HG02610 (cell line): Measurements from ENCODE around the gene CALHM4.

ENCODE experiments used
- ATAC-seq: cut with Tn5 transposase; IDR thresholded peaks from one replicate; pipeline ENCODE4 v1.9.1; 2021; ENCODE audit warnings: mild to moderate bottlenecking, moderate library complexity; ENCODE audit not compliant: unreplicated experiment

The CALHM4 gene

DNA sequence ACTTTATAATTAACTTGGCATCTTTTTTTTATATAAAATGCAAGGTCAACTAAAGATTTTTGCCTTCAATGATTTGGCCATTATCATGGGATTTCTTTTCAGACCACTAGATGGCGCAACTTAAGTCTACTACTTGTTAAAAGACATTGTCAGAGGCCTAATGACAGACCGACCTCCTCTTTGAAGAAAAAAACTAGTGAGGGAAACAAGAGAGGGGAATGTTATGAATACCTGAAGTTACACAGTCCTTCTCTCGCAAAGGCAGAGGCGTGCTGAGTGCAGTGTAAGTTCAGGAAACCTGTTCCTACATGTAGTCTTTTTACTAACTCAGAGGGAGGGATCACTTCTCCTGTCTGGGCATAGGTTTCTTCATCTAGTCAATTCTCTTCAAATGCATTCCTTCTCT is 17.3 kb upstream of the CALHM4 start:
- ATAC-seq: no peak

DNA sequence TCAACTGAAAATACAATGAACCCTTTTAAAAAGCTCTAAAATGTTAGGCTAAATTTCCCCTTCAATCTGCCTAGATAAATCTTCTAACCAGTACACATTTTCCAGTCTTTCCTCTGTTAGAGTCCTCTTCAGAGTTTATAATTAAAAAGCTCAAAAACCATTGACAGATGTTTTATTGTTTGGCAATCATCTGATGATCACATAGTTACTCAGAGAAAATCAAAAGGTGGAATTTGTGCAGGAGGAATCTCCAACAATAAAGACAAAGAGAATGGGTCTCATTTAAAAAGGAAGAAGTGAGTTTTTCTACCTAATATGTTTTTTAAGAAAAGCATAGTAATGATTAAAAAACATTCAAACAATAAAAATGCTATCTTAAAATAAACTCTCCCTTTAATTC is 11.1 kb upstream of the CALHM4 start:
- ATAC-seq: no peak

DNA sequence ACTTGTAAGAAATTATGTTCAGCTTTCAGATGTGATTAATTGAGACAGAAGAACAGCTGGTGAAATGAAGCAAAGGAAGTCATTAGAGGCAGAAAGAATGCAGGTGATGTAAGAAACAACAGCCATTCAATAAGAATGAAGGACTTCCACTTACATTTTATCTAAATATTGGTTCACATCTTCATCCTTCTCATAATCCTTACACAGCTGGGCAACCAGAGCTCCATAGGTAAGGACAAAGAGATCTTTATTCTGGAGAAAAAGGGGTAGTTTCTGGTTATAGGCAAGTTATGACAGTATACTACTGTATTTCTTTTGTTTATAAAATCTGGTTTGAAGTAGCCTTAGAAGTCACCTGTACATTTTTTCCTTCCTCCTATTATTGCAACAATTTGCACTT is 10.4 kb upstream of the CALHM4 start:
- ATAC-seq: no peak

DNA sequence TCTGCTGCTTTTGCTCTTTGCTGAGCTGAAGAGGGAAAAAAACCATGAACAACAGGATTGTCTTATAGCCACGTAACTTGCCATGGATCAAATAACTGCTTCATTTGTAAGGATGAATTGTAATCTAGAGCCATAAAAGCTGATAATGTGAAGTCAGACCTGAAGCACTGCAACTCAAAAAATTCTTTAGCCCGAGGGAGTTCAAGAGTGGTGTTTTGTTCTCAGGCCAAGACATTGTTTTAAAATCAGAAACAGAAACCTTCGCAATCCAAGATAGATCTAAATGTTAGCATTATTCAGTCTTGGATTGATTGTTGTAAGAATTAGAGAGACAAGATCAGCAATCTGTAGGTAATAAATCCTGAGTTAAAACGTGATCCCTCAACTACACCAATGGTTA is 7.9 kb upstream of the CALHM4 start, which contains the start of gene TRAPPC3L:
Gene TRAPPC3L (minus strand): TSS at position 34 of the 400 bp plus-strand sequence. CDS start 170 bp downstream, outside the sequence.
- no peak for ATAC-seq

DNA sequence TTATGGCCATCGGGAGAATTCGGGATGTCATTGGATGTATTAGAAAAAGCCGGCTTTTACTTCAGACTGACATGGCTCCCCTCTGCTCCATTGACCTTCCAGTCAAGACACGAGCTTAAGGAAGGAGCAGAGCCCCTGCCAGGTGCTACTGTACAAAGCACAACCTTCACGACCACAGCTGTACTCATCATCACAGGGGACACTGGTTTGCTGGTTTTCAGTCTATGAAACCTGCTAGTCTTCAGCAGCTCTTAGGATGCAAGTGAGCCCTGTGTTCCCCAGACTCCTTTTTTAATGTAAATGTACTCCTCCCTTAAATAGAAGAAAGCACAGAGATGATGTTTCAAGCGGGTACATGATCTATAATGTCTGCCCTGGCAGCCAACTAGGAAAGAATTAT is 6.2 kb upstream of the CALHM4 start:
- ATAC-seq: no peak

DNA sequence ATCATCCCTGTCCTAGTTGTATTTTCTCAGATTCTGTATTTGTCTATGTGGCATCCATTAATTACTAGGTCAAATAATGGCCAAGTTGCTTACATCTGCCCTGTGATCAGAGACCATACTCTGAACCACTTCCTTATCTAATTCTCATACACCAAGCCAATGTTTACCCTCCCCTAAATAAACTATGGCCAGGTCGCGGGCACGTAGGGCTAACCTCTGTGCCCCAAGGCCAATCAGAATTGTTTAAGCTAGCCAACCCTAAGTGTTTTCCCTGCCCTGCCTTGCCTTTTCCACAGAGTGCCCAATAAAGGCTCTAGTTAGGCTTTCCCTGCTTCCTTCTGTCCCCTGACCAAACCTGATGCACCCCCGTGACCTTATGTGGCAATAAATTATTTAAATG is 2.8 kb upstream of the CALHM4 start:
- ATAC-seq: no peak

DNA sequence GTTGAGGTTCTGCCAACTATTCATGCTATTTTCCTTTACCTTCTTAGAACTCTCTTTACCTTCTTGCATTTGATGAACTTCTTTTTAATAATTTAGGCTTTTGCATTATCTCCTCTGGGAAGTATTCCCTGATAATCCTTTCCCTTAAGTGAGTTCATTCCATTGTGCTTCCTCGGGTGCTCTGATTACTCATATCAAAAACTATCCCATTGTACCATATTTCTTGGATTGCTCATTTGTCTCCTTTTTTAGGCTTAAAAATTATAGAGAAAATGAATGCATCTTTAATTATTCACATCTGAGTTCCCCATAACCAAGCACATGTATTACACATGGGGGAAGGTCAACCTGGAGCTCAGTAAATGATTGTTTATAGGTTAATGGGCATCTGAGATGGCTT is 2.5 kb downstream of the CALHM4 start:
- no peak for ATAC-seq

DNA sequence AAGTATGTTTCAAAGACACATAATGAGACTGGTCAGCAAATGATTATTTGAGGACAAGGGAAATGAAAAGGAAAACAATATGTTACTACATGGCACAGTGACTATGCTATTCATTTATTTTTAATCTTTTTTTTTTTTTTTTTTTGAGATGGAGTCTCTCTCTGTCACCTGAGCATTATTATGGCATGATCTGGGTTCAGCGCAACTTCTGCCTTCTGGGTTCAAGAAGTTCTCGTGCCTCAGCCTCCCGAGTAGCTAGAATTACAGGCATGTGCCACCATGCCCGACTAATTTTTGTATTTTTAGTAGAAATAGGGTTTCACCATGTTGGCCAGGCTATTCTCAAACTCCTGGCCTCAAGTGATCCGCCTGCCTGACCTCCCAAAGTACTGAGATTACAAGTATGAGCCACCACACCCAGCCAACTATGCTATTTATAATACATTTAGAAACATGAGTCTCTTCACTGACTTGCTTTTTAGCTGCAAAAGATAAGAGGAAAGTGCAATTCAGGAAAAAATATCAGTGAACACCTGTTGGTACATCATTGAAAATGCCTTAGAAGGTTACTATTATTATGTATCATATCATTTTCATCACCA is 3.4 kb downstream of the CALHM4 start:
- no peak for ATAC-seq

DNA sequence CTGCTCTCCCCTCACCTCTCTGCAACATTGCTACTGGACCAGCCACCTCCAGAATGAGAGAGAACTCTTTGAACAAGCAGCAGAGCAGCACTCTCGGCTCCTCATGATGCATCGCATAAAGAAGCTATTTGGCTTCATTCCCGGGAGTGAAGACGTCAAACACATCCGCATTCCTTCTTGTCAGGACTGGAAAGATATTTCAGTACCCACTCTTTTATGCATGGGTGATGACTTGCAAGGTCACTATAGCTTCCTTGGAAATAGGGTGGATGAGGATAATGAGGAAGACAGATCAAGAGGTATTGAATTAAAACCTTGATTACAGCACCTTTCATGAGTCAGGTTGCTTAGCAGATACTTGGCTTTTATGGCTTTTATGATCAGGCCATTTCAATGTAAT is 4.3 kb downstream of the CALHM4 start:
- no peak for ATAC-seq

DNA sequence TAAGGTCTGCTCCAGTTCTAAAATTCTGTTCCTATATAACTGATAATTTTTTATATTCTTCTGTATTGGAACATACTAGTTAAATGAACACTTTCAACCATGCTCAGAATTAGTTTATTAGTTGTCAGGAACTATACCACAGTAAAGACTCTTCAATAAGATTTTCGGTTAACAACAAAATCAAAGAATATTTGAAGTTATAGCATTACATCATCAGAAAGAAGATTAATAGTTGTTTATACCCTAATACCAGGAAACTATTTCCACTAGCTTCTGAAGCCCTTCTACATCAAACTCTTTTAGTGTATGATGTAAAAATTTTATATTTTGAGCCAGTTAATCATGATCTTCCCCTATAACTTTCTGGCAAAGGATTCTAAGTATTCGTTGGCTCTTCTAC is 6.6 kb downstream of the CALHM4 start:
- no peak for ATAC-seq

DNA sequence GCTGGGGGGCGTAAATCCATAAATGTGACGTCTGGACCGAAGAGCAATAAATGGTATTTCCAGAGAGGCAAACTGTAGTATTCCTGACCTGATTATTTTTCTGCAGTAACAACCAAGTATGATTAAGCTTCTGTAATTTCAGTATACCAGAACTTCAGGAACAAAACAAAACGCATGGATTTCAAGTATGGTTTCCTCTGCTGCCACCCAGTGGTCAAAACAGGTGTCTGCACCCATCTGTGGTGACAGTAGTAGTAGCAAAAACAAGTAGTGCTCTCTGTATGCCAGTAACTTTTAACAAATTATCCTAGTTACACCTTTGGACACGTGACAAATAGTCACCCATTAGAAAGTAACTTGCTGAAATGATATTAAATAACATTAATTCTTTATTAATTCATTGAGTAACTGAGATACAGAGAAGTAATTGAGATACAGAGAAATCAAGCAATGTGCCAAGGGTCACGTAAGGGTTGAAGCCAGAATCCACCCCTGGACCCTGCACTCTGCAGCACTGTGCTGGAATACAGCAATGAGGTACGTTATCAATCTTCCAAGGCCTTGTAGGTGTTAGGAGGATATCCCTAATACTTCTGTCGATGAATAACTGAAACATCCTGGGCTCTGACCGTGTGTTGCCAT is 7.9 kb downstream of the CALHM4 start:
- peak; percentile 59 for ATAC-seq

DNA sequence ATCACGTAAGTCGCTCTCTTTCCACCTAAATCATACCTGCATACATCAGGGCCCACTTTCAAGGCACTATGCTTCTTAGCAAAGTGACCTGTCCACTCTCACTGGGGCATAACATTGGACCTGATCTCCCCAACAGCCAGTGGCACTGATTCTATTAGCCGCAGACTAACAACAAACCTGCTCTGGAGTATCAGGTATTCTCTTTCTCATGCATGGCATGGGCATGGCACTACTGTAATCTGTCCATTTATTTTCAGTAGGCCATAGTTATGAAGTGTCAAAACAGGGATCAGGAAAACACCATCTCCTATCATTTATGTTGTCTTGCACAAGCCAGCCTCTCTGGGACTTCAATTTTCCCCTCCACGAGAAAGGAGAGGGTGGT is 8.5 kb downstream of the CALHM4 start:
- no peak for ATAC-seq

DNA sequence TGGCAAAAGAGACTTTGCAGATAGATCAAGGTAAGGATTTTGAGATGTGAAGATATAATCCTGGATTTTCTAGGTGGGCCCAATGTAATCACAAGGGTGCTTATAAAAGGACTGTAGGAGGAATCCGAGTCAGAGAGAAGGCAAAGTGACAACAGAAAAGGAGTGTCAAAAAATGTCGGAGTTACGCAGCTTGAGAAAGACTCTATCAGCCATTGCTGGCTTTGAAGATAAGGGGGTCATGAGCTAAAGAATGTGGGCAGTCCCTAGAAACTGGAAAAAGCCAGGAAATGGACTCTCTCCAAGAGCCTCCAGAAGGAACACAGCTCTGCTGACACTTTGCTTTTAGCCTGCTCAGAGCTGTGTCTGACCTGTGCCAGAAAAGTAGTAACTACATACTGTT is 9.1 kb downstream of the CALHM4 start:
- ATAC-seq: no peak

DNA sequence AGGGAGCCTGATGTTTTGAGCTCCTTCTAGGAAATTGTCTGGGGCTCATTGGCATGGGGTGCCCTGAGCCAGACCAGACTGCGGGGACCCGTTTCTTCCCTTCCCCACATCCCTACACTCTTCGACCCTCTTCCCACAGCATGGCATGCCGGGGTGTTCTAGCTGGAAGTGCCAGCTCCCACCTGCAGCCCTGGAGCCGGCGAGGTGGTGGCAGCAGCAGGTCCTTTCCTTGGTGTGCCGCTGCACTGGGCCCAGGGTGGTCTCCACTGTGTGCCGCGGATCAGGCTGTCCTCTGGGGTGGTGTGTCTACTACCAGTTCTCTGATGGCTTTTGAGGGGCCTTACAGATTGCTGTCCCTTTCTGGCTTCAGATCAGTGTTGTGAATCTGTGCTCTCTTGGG is 10.3 kb downstream of the CALHM4 start:
- ATAC-seq: no peak

DNA sequence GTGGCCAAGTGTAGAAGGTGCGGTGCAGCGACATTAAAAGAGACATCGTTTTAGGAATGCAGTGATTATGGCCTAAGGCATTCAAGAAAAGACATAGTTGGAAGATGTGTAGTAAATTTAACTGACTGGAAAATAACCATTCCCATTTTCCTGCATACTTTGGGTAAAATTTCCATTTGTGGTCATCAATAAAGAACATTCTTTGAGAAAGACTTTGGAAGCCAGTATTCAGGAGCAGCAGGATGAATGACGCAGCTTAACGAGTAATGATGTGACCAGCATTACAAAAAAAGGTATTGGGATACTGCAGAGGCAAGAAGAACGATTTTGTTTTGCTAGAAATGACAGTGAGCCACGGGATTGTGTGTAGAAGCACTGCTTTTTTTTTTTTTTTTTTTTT is 10.8 kb downstream of the CALHM4 start:
- no peak for ATAC-seq

DNA sequence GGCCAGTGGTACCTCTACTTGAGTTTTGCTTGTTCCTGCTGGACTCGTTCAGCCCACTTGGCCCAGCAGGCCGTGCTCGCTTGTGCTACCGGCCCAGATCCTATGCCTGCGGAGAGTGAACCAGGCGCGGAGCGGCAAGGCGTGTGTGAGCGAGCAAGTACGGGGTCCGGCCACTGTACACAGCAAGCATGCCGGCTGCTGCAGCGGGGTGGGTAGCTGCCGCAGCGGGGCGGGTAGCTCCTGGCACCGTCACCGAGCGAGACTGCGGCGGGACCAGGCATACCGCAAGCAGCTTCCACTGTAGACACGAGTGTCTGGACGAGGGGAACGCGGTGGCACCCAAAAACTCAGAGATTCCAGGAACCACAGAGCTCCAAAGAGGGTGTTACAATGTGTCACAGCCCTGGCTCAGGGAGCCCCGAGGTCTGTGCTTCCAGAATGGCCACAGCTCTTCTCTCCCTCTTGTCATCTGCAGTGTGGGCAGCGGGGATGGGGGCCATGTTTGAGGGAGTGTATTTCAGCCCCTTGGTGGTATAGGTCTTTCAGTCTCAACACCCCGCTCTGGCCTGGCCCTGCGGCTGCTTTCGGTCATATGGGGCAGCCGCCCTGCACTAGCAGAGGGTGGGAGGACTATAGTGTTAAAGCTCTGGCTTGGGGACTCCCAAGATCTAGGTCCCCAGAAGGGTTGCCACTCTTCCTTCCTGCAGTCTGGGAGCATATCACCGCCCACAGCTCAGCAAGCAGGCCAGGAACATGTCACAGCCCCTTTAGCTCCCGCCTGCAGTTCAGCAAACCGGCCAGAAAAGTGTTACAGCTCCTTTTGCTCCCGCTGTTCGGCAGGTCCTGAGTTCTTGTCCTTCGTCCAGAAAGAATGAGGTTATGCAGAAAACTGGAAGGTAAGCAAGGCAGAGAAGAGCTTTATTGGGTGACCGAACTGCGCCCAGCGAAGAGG is 11.6 kb downstream of the CALHM4 start:
- peak; percentile 35 for ATAC-seq

DNA sequence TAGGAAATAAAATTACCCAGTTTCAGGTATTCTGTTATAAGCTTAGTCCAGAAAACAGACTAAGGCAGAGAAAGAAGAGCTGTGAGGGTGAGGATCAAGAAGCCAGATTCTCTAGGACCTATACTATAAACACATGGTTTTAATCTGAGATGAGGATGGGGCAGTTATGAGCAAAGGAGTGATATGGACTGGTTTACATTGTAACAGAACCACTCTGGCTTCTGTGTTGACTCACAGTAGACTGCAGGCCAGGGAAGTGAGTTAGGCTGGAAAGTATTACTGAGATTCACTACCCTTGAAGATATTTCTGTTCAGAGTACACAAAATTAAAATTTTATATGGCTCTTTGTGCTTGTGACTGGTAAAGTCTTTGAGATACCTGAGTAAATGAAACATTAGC is 14.6 kb downstream of the CALHM4 start:
- ATAC-seq: no peak

DNA sequence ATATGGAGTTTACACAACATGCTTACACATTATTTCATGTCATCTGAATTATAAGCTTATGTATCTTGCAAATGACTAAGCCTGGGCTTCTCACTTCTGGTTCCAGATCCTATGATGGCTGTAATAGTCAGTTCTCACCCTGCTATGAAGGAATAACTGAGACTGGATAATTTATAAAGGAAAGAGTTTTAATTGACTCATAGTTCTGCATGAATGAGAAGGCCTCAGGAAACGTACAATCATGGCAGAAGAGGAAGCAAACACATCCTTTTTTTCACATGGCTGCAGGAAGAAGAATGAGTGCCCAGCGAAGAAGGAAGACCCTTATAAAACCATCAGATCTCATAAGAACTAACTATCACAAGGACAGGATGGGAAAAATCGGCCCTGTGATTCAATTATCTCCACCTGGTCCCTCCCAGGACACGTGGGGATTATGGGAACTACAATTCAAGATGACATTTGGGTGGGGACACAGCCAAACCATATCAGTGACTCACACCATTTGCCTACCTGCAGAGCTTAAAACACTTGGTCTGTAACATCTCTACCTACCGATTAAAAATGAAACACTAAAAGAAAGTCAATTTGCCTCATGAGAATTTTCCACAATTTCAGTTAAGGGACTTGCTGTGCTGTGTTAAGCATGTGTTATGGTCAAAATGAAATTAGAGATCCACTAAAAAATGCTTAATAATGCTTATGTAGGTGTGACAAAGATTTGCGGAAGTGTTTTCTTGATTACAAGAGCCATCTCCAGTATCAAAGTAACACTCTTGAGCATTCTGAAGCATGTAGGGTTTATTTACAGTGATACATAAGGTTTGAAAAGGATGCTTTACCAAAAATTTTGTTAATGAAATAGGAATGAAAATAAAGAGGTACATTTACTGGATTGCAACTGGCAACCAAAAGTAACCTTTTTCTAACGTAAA is 15.5 kb downstream of the CALHM4 start:
- ATAC-seq: no peak

DNA sequence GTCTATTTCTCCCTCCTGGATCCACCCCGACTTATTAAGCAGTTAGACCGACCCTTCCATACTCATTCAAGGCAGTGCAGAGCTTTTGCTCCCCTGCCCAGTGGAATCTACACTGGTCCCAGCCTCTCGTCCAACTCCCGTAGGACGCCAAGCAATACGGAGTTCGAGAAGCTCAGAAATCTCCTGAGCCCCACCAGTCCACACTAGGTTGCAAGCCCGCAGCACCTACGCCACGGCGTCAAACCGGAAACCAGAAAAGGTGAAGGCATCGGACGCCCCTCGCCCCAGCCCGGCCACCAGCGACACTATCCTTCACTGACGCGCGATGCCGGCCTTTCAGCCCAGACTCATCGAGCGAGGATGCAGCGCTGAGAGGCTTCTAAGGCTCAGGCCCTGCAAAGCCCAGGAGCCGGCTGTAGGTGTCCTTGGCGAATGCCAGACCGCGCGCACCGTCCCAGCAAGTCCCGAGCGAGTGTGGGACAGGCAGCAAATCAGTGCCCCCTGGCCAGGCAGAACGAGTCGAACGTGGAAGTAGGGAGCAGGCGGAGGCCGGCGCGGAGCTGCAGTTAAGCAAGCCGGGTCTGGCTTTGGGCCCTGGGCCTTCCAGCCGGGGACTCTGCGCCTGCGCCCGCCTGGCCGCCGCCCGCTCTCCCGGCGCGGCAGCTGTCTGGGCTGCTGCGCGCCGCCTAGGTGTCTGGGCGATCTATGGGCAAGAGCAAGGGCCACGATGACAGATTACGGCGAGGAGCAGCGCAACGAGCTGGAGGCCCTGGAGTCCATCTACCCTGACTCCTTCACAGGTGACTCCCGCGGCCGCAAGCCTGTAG is 17.5 kb downstream of the CALHM4 start, which contains the start of gene RWDD1:
Gene RWDD1 (plus strand): TSS at position 649 of the 827 bp plus-strand sequence. CDS start 79 bp downstream, at position 728.
- ATAC-seq: peak; percentile 95

DNA sequence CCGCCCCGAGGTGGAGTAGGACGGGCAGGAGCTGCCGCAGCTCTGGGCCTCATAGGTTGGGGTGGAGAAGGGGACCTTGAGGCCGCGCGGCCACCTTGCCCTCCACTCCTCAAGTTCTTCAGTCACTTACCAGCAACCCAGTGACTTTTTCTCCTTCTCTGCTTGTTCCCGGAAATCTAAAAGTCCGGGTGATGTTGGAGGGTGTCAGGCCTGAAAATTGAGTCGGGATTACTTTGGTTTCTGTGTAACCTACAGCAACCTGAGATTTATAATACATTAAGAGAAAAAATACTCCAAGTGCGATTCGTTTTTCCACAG is 18.1 kb downstream of the CALHM4 start:
- no peak for ATAC-seq
